ENCODE measurements around the gene DDHD1. TPM values are rescaled to one million over a fixed set of nuclear protein-coding genes. Genes with fewer than 3 reads are reported as not detected.

Gene DDHD1
- polyA plus RNA-seq, 1 of the 3 experiments (the other 2 are of a cell fraction): 1.9 TPM

DNA sequence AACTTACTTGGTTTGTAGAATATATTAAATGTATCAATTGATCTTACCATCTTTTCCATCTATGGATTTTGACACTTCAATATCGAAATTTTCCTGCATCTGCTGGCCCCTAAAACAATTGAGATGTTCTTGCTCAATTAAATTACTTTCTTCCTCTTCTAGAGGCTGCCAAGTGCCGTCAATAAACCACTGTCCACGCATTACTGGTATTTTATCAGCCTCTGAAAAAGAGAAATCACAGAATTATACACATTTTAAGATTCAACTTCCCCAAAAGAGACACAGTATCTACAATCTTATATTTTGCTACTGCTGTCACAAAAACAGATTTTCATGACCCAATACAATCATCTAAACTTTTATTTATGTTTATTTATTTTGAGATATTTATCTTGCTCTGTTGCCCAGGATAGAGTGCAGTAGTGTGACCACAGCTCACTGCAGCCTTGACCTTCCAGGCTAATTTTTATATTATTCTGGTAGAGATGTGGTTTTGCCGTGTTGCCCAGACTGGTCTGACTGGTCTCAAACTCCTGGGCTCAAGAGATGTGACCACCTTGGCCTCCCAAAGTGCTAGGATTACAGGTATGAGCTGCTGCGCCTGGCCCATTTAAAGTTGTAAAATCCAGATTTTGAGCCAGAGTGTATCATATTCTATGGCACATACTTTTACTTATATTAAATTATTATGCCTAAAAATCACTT, 49.3 kb downstream of the DDHD1 start:
- Histone ChIP-seq H3K36me3 (replicated peaks in 1 of 2; ENCODE audit: control insufficient read depth in 1 of 2, insufficient read depth in 2 of 2, low read length in 1 of 2) (peaks cover 4 to 7% of the 10 kb centered on the region in 2 experiments), H3F3A (replicated peaks; ENCODE audit: insufficient read depth) (peaks cover 7% of the 10 kb centered on the region), H3K27me3 (ENCODE audit: insufficient read depth) (no peaks in the 10 kb centered on the region), H3K9me2 (no peaks in the 10 kb centered on the region), H2AFZ (ENCODE audit: low read depth) (no peak overlapping the region), H3K27ac (ENCODE audit: low read depth in 2 of 2, low read length in 1 of 2) (no peak overlapping the region), H3K4me2 (no peak overlapping the region), H3K9me3 (no peaks in the 10 kb centered on the region), H4K20me1 (ENCODE audit: insufficient read depth) (no peaks in the 10 kb centered on the region), H3K4me1 (ENCODE audit: control insufficient read depth in 1 of 2, insufficient read depth in 2 of 2, low read depth in 1 of 2, low read length in 1 of 2) (no peaks in the 10 kb centered on the region), H3K79me2 (ENCODE audit: insufficient read depth) (no peaks in the 10 kb centered on the region), H3K4me3 (ENCODE audit: low read depth in 2 of 2, low read length in 1 of 2) (no peak overlapping the region), H3K9ac (no peak overlapping the region)
- POLR2A ChIA-PET: no interaction called here
- 88% methylated on average over 5 of the region's 5 CpGs for WGBS (ENCODE audit: low lambda C conversion rate)
- CTCF ChIA-PET: no interaction called here
- DNase-seq: no peak
- TF ChIP-seq, protein P1, sequence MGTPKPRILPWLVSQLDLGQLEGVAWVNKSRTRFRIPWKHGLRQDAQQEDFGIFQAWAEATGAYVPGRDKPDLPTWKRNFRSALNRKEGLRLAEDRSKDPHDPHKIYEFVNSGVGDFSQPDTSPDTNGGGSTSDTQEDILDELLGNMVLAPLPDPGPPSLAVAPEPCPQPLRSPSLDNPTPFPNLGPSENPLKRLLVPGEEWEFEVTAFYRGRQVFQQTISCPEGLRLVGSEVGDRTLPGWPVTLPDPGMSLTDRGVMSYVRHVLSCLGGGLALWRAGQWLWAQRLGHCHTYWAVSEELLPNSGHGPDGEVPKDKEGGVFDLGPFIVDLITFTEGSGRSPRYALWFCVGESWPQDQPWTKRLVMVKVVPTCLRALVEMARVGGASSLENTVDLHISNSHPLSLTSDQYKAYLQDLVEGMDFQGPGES (IDR thresholded peaks at IDR 0.05; ENCODE audit: low read depth, low read length): no peak
- TF ChIP-seq JUND (IDR thresholded peaks at IDR 0.05) (no peak), POLR2AphosphoS5 (IDR thresholded peaks at IDR 0.05; ENCODE audit: low read depth, low read length) (no peak), EP300 (IDR thresholded peaks at IDR 0.05; ENCODE audit: borderline replicate concordance in 1 of 2, low read depth in 1 of 2, low read length in 1 of 2) (no peak), EZH2phosphoT487 (IDR thresholded peaks at IDR 0.05; ENCODE audit: borderline replicate concordance, low read depth) (no peak), SIN3A (IDR thresholded peaks at IDR 0.05; ENCODE audit: borderline replicate concordance, low read depth, low read length) (no peak), RAD21 (IDR thresholded peaks at IDR 0.05; ENCODE audit: low read length) (no peak), MEF2A (IDR thresholded peaks at IDR 0.05; ENCODE audit: borderline replicate concordance, low read depth) (no peak), FOXJ3 (CRISPR knock-in tag; IDR thresholded peaks at IDR 0.05) (no peak), GATA2 (CRISPR knock-in tag; IDR thresholded peaks at IDR 0.05) (no peak), YY1 (IDR thresholded peaks at IDR 0.05; ENCODE audit: low read depth) (no peak), NRF1 (IDR thresholded peaks at IDR 0.05; ENCODE audit: low read depth, low read length) (no peak), MXI1 (IDR thresholded peaks at IDR 0.05; ENCODE audit: low read depth, low read length) (no peak), RXRA (IDR thresholded peaks at IDR 0.05; ENCODE audit: borderline replicate concordance, low read depth) (no peak)
- TF ChIP-seq, protein P2, sequence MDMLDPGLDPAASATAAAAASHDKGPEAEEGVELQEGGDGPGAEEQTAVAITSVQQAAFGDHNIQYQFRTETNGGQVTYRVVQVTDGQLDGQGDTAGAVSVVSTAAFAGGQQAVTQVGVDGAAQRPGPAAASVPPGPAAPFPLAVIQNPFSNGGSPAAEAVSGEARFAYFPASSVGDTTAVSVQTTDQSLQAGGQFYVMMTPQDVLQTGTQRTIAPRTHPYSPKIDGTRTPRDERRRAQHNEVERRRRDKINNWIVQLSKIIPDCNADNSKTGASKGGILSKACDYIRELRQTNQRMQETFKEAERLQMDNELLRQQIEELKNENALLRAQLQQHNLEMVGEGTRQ (IDR thresholded peaks at IDR 0.05; ENCODE audit: borderline replicate concordance, low read depth, low read length): no peak
- TF ChIP-seq, protein P3, sequence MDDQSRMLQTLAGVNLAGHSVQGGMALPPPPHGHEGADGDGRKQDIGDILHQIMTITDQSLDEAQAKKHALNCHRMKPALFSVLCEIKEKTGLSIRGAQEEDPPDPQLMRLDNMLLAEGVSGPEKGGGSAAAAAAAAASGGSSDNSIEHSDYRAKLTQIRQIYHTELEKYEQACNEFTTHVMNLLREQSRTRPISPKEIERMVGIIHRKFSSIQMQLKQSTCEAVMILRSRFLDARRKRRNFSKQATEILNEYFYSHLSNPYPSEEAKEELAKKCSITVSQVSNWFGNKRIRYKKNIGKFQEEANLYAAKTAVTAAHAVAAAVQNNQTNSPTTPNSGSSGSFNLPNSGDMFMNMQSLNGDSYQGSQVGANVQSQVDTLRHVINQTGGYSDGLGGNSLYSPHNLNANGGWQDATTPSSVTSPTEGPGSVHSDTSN (IDR thresholded peaks at IDR 0.05): no peak
- TF ChIP-seq, protein P4, sequence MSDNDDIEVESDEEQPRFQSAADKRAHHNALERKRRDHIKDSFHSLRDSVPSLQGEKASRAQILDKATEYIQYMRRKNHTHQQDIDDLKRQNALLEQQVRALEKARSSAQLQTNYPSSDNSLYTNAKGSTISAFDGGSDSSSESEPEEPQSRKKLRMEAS (IDR thresholded peaks at IDR 0.05; ENCODE audit: low read depth): no peak

All from SK-N-SH (cell line).